SH-SY5Y (cell line): ENCODE results near the gene SLC24A3.

ENCODE experiments used
- GATA2 ChIP-seq: IDR thresholded peaks from 2 replicates; pipeline ENCODE4 v1.6.1; 2011; ENCODE audit warnings: mild to moderate bottlenecking, low read depth, low read length
- GATA3 ChIP-seq: IDR thresholded peaks from 2 replicates; pipeline ENCODE4 v1.6.1; 2011; ENCODE audit warnings: low read depth, mild to moderate bottlenecking, low read length, moderate library complexity

- TF ChIP-seq GATA2 (no peak), GATA3 (no peak)
Observed at GRCh38 chr20:19697415-19697814, 485.0 kb downstream of the SLC24A3 start.
